Mammary microvascular endothelial cell (primary cell): ENCODE results near the gene MS4A18. TPM values are rescaled to one million over a fixed set of nuclear protein-coding genes. Genes with fewer than 3 reads are reported as not detected.

Experiments
- total RNA-seq: library from RNA; depleted of rRNA; stranded (reverse); fragments of >200 nt; gene quantifications from 2 replicates; pipeline ENCODE4 v1.2.3, GENCODE V29; 2015

Gene MS4A18
- total RNA-seq = not detected in 2 replicates

DNA sequence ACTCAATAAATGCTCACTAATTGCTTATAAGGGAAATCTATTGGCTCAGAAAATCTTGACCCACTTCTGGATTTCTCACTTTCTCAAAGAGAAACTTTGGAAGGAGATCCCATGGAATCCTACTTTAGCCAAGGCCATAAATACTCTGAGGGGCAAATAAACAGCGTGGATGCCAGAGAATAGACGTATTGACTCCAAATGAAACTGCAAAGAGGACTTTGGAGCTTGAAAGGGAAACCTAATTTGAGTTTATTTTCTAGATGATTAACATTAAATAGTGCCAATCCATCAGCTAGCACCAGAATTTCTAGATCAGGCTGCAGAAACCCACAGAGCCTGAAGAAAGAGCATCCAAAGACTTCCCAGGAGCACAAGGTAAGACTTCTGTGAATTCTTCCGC, at the start of gene MS4A18:
Gene MS4A18, plus strand, starts transcription at position 301 of the 400 bp plus-strand sequence.

DNA sequence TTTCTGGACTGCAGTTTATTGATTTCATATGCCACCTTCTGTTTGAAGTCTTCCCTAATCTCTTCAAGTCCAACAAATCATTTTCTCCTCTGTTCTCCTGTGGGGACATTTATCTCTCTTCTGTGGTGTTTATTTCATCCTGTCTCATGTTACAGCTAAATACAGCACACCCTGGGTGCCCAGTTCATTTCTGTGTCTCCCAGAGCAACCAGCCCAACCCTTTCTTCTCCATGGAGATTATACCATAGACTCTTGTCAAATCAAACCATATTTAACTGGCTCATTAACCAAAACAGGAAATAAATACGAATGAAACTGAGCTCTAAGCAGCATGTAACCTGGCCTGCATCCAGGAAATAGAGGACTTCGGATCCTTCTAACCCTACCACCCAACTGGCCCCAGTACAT, 25.2 kb upstream of the MS4A18 start, which contains the start of gene MS4A8:
Gene MS4A8, plus strand, starts transcription at position 329 of the 408 bp plus-strand sequence. CDS start 1,249 bp downstream, outside the sequence.

DNA sequence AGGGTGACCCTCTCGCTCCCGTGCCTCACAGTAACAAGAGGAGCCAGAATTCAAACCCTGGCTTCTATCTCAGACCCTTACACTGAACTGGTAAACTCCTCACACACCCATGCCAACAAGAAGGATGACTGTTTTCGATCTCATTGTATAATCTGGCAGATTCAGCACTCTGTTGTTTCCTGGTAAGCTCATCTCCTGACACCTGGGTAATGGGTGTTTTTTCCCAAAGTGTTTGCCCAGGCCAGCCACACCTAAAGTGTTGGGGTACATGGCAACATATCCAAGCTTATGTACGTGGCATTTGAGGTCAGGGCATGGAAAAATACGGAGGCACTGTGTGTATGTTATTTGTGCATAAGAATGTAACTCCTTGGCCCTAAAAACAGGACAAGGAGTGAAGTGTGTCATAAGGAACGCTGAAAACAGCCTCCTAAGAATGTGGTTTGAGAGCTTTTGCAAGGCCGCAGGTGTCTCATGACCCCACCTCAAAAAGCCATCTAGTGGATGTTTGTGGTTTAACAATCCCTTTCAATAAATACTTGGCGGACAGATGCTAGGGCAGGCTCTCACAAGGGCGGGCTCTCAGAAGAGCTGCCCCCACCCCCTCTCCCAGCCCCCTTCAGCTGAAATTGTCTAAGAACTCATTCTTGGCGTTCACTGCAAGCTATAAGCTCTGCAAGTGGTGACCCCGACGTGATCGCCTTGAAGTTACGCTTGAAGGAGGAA, 31.9 kb downstream of the MS4A18 start, which contains the start of gene MS4A15:
Gene MS4A15, plus strand, starts transcription at position 561 of the 726 bp plus-strand sequence. CDS start 6,867 bp downstream, outside the sequence.

DNA sequence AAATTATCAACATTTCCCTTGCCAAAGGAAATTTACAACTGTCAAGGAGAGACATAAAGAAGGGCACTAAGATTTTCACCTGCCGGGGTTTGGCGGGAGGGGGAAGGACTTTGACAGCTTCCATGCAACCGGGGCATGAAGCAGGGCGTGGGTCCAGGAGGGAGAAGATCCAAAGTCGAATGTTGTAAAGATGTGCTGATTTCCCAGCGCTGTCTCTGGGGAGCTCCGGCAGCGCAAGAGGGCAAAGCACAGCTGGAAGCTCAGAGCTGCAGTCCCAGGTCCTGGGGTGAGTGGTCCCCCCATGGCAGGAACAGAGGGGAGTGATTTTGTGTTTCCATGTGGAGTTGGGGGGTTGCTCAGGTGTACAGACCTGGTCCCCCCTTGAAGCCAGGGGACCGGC, 60.6 kb downstream of the MS4A18 start, which contains the start of gene MS4A10:
Gene MS4A10, plus strand, starts transcription at position 198 of the 400 bp plus-strand sequence. CDS start 5,003 bp downstream, outside the sequence.

Other genes starting within 250 kb of the MS4A18 start
- gene MS4A12, start 231.9 kb upstream of the MS4A18 start, total RNA-seq = not detected in 2 replicates
- not detected in 2 replicates for gene MS4A13, start 209.3 kb upstream of the MS4A18 start, total RNA-seq
- gene MS4A8, start 25.1 kb upstream of the MS4A18 start, total RNA-seq = not detected in 2 replicates
- not detected in 2 replicates for gene MS4A15, start 32.1 kb downstream of the MS4A18 start, total RNA-seq
- not detected in 2 replicates for gene MS4A10, start 60.6 kb downstream of the MS4A18 start, total RNA-seq
- gene CCDC86, start 117.4 kb downstream of the MS4A18 start, total RNA-seq = 51.2 and 54.3 TPM in 2 replicates
- not detected in 2 replicates for gene PTGDR2, start 131.2 kb downstream of the MS4A18 start, total RNA-seq
- gene ZP1, start 142.8 kb downstream of the MS4A18 start, total RNA-seq = not detected in 2 replicates
- 115 and 121 TPM in 2 replicates for gene PRPF19, start 181.9 kb downstream of the MS4A18 start, total RNA-seq
- 198 and 201 TPM in 2 replicates for gene TMEM109, start 189.4 kb downstream of the MS4A18 start, total RNA-seq
- 127 and 130 TPM in 2 replicates for gene TMEM132A, start 199.7 kb downstream of the MS4A18 start, total RNA-seq
- gene SLC15A3, start 227.5 kb downstream of the MS4A18 start, total RNA-seq = 21.7 and 35.7 TPM in 2 replicates
- gene CD6, start 247.0 kb downstream of the MS4A18 start, total RNA-seq = not detected in 2 replicates